SKM-1 treated with dmso at 0.1 percent for 144 hours (cell line): ENCODE results near the gene BHLHA15.

ENCODE experiments used
- DNase-seq: peaks from one replicate; lab custom pipeline; 2025; ENCODE audit not compliant: unreplicated experiment; lab: John Stamatoyannopoulos, UW

BHLHA15 gene

GRCh38 chr7:98240961-98241673, 29.9 kb downstream of the BHLHA15 start:
- peak; percentile 19 for DNase-seq

DNA sequence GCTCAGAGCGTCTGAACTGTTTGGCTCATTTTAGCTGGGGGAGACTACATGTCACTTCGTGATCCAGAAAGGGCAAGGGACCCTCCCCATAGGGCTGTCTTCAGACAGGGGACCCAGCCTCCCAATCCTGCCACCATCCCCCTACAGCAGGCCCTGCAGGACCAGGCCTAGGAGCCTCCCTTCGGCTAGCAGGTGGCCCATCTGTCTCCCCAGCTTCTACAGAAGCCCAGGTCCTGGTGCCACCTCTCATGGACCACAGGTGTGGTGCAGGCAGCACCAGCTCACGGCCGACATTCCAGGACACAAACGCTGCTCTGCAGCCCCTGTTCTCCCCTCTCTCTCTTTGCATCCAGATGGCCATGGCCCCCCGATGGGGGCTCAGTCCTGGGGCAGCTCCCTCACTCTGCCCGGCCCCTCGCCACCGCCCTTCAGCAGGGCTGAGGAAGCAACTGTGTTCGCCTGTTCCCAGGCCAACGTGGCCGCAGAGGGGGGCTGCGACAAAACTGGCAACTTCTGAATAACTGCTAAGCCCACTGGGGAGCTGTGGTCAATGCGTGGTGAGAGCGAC, 30.5 kb downstream of the BHLHA15 start:
- no peak for DNase-seq

GRCh38 chr7:98242342-98242741, 31.1 kb downstream of the BHLHA15 start:
- no peak for DNase-seq

DNA sequence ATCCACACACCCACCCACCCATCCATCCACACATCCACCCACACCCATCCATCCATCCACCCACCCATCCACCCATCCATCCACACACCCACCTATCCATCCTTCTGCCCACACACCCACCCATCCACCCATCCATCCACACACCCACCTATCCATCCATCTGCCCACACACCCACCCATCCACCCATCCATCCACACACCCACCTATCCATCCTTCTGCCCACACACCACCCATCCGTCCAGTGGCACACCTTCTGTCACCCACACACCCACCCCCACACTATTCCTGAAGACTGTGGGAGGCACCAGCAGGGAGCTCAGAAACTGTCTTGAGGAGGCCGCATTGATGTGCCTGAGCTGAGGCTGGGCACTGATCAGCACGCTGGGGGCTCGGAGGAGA, 31.7 kb downstream of the BHLHA15 start:
- DNase-seq, result no peak

DNA sequence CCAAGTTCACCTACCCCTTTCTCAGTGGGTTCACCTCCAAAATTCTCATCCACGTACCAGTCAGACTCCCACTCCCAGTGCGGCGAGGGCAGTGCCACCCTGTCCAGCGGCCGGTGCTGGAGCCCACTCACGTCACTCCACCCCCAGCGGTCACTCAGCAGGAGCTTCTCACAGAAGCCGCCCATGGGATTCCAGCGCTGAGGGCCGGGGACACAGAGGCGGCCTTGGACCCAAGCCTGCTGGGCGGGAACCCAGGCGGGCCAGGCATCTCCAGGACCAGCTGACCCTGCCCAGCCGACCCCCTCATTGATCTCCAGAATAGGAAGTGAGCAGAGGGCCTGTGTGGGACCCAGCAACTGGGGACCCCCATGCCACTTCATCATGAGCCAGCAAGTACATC, 33.6 kb downstream of the BHLHA15 start:
- no peak for DNase-seq

DNA sequence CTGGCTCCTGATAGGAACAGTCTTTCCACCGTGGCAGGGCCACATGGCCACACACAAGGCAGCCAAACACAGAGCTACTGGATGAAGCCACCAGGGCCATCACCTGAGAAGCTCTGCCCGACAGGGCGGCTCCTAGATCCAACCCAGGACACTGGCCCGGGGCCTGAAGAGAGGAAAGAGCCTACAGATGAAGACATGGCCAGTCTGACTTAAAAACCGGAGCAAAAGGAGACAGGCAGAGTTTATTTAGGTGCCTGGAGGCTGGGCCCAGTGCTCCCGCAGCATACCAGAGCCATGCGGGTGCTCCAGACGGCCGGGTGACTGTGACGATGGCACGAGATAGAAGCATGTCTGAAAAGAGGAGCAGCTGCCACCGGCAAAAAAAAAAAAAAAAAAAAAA, 36.9 kb downstream of the BHLHA15 start:
- no peak for DNase-seq

GRCh38 chr7:98249106-98249505, 37.9 kb downstream of the BHLHA15 start:
- peak; percentile 25 for DNase-seq

- DNase-seq, result no peak
These were observed 39.5 kb downstream of the BHLHA15 start for GRCh38 chr7:98250789-98251188.

- no peak for DNase-seq
These were observed 40.0 kb downstream of the BHLHA15 start for GRCh38 chr7:98251231-98251600.

- peak; percentile 93 for DNase-seq
These were observed 40.6 kb downstream of the BHLHA15 start, which contains the start of gene TECPR1 for GRCh38 chr7:98251601-98252424. Gene TECPR1, minus strand, starts transcription at chr7:98252232. Its CDS starts 6,086 bp downstream, at chr7:98246146.

- no peak for DNase-seq
These were observed 41.3 kb downstream of the BHLHA15 start for GRCh38 chr7:98252425-98253054.

GRCh38 chr7:98254516-98254915, 43.3 kb downstream of the BHLHA15 start:
- DNase-seq, result no peak

- no peak for DNase-seq
These were observed 43.8 kb downstream of the BHLHA15 start for GRCh38 chr7:98254951-98255610.

GRCh38 chr7:98256431-98256830, 45.2 kb downstream of the BHLHA15 start:
- no peak for DNase-seq

GRCh38 chr7:98257701-98258100, 46.5 kb downstream of the BHLHA15 start:
- no peak for DNase-seq
